ENCODE data around the gene EFCC1.

EFCC1 gene

GRCh38 chr3:128994581-128995546 is 6.2 kb upstream of the EFCC1 start:
- TF ChIP-seq CTCF (conservative IDR thresholded peaks at IDR 0.05; ENCODE audit: control insufficient read depth, insufficient read depth, low read depth, low read length), result no peak
- no peak for DNase-seq (ENCODE audit: low read depth)
- H3K4me3 ChIP-seq (ENCODE audit: control insufficient read depth, low read depth, low read length), result no peak overlapping the region

GRCh38 chr3:128995737-128996136 is 5.4 kb upstream of the EFCC1 start:
- DNase-seq (ENCODE audit: low read depth), result no peak
- H3K4me3 ChIP-seq (ENCODE audit: control insufficient read depth, low read depth, low read length), result no peak overlapping the region
- no peak for TF ChIP-seq CTCF (conservative IDR thresholded peaks at IDR 0.05; ENCODE audit: control insufficient read depth, insufficient read depth, low read depth, low read length)

- no peak overlapping the region for H3K4me3 ChIP-seq (ENCODE audit: control insufficient read depth, low read depth, low read length)
- no peak for DNase-seq (ENCODE audit: low read depth)
- no peak for TF ChIP-seq CTCF (conservative IDR thresholded peaks at IDR 0.05; ENCODE audit: control insufficient read depth, insufficient read depth, low read depth, low read length)
These were observed 4.9 kb upstream of the EFCC1 start for GRCh38 chr3:128996200-128996599.

- H3K4me3 ChIP-seq (ENCODE audit: control insufficient read depth, low read depth, low read length), result no peak overlapping the region
- DNase-seq (ENCODE audit: low read depth), result no peak
- TF ChIP-seq CTCF (conservative IDR thresholded peaks at IDR 0.05; ENCODE audit: control insufficient read depth, insufficient read depth, low read depth, low read length), result no peak
These were observed 4.4 kb upstream of the EFCC1 start for GRCh38 chr3:128996726-128997125.

- peak; percentile 20 for DNase-seq (ENCODE audit: low read depth)
- H3K4me3 ChIP-seq (ENCODE audit: control insufficient read depth, low read depth, low read length), result no peak overlapping the region
- no peak for TF ChIP-seq CTCF (conservative IDR thresholded peaks at IDR 0.05; ENCODE audit: control insufficient read depth, insufficient read depth, low read depth, low read length)
These were observed 3.5 kb upstream of the EFCC1 start for GRCh38 chr3:128997486-128998133.

- TF ChIP-seq CTCF (conservative IDR thresholded peaks at IDR 0.05; ENCODE audit: control insufficient read depth, insufficient read depth, low read depth, low read length), result no peak
- no peak for DNase-seq (ENCODE audit: low read depth)
These were observed 2.5 kb upstream of the EFCC1 start for GRCh38 chr3:128998561-128998960.

More at GRCh38 chr3:128998561-128998960, 2.5 kb upstream of the EFCC1 start:
- no peak overlapping the region for H3K4me3 ChIP-seq (ENCODE audit: control insufficient read depth, low read depth, low read length)
